Fibroblast of gingiva (primary cell): ENCODE measurements around the gene LDLRAD3.

Source experiments
- DNase-seq: peaks from one replicate; pipeline ENCODE4 v3.0.0-alpha.2; 2011; ENCODE audit warnings: low read depth

LDLRAD3 gene

DNA sequence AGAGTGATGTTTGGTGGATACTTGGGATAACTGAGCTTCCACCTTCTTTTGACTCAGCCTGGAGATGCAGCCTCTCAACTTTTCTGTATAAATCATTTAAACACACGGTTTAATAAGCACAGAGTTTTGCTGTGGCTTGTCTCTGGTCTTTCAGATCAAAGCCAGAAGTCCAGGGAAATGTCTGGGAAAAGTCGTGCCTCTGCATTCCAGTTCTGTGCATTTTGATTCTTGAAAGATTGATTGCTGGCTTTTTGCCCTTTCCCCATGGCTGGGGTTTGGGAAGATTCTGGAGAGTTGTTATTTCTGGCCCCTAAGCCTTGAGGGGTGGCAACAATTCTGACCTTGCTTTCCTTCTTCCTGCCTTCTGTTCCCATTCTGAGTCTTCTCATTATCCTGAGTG lies 191.2 kb downstream of the LDLRAD3 start:
- no peak for DNase-seq

DNA sequence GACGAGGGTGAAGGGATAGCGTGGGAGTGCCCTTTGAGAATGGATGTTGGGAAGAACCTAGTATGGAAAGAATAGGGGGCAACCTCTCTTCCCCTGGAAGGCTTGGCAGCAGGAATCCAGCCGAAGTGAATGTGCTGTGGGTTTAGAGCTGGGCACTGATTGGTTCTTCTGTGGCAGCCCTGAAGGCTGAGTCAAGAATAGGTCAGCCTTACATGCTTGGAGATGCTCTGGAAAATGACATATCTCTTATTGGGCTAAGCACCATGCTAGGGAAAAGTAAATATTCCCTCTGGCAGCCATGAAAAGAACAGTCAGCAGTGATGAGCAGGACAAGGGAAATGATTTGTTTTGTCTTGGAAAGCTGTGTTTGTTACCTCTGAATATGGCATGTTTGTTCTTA lies 195.9 kb downstream of the LDLRAD3 start:
- DNase-seq: no peak

DNA sequence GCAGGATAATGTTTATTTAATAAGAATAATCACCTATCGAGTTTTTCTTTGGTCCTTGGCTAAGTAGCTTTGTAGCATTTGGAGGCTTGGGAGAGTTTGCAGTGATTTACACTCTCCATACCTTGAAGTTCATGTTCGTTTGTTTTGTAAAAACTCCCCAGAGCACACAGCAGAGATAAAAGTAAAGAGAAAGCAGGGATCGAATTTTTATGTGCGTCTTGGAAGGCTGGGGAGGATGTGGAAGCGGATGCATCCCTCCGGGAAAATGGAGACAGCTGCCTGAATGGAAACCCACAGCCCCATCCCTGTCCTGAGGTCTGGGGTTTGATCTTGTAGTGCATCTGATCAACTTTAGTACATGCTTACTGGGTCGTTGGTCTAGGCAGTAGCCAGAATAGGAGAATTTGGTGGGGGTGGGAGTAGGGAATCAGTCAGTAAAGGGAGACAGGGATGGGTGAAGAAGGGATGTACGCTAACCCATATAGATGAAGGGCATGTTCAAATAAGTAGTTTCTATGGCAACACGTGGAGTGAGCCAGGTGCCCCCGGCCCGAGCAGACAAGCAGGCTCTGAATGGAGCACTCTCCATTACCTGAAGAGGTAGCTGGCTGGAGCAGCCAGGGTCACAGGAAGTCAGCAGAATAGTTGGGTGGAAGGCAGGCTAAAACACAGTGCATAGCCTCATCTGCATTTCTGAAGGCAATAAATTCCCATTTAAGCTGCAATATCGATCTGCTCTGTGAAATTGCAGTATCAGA lies 197.5 kb downstream of the LDLRAD3 start:
- DNase-seq: no peak

GRCh38 chr11:36141956-36142355 lies 198.1 kb downstream of the LDLRAD3 start:
- DNase-seq: no peak

DNA sequence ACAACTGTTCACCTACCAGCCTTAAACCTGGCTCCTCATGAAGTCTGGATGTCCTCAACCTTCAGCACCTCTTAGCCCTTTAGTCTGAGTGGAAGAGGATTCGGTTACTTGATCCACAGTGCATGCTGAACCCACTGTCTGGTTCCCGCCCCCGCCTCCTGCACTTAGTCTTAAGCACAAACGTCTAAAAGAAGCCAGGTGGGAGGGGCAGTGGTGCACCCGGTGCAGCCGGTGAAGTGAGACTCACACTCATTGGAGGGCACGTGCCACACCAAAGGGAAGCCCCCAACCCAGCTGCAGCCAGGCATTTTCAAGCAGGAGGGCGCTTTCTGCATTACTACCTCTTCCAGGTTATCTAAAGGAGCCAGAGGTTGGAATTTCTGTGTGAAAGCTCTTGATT lies 198.6 kb downstream of the LDLRAD3 start:
- no peak for DNase-seq

DNA sequence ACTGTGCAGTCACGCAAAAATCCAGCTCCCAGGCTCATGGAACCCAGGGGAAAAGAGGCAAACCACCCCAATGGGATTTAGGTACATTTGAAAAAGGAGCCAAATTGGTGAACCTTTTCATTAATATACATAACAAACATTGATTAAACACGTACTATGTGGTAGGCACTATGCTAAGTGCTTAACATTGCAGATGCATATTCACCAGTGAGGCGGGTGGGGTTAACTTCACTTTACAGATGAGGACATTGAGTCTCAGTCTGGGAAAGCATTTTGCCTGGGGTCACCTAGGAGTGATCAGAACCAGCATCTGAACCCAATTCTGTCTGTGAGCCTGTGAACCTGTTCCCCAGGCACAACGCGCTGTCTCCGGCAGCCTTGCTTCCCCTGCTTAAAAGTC lies 199.0 kb downstream of the LDLRAD3 start:
- DNase-seq: no peak

GRCh38 chr11:36146437-36146836 lies 202.6 kb downstream of the LDLRAD3 start:
- no peak for DNase-seq

DNA sequence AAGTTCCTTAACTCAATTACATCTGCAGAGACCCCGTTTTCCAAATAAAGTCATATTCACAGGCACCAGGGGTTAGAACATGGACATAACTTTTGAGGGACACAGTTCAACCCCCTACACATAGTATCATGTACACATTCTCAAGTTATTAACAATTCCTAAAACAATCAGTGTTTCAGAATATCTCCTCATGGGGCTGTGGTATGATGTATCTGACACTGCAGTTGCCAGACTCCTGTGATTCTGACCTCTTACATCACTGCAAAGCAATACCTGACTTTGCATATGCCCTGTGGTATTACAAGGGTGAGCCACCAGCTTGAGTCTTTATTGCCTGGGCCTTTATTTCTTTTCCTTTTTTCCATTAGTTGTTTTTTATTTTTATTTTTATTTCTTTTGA lies 203.6 kb downstream of the LDLRAD3 start:
- no peak for DNase-seq

GRCh38 chr11:36148701-36149100 lies 204.8 kb downstream of the LDLRAD3 start:
- no peak for DNase-seq

- DNase-seq: peak; percentile 89
Observed at GRCh38 chr11:36149538-36150242, 205.8 kb downstream of the LDLRAD3 start.

- peak; percentile 10 for DNase-seq
Observed at GRCh38 chr11:36150986-36151385, 207.1 kb downstream of the LDLRAD3 start.

DNA sequence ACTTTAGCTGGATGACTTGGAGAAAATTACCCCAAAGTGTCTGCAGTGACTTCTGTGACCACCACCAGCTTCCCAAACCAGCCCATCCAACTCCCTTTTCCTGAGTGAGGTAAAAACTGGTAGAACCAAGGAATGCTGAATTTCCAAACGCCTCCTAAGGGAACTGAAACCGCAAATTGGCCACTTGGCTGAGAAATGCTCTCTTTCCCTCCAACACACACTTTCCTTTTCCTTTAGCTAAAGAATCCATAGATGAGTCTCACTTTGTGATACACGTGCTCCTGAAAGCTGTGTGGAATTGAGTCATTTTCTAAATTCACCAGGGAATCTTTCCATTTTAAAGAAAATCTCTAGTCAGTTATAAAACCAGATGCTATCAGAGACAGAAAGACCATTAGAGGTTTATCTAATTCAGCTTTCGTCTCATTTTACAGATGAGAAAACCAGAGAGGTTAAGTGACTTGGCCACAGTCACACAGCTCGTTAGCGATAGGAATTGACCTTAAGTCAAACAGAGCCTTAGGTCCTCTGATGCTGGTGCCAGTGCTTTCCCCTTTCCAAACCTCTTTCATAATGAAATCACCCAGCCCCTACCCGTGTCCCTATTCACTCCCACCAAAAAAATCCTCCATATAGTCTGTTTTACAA lies 208.2 kb downstream of the LDLRAD3 start:
- DNase-seq: no peak

DNA sequence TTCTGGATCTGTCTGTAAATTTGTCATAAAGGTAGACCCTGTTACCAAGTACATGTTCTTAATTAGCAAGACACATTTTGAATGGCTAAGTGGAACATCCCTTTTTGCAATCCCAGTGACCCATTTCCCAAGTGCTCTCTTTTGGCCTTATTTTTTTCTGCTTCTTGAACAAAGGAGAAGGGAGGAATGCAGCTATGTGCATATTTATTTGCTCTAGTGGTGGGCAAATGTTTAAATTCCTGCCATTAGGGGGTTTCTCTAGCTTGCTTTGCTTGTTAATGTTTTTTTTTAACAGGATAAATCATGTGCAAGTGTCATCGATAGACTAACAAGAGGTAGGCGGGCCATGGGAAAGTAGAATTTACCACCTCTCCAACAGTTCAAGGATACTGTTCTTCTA lies 209.7 kb downstream of the LDLRAD3 start:
- peak; percentile 62 for DNase-seq

DNA sequence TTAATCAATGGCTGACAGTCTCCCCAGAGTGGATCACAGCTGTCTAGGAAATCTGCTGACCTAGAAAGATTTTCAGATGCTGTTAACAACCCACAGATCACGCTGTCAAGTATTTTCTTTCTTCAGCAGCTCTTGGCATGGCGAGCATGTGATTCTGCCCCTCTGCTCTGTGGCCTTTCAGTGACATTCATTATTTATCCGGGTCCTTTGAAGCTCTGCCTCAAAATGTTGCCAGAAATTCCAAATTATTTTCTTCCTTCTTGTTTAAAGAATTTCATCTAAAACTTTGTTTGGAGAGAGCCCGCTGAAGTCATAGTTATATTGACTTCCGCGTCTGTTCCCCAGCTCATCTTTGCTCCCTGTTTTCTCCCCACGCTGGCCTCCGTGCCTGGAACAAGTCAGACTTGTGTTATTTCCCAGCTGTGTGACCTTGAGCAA lies 211.3 kb downstream of the LDLRAD3 start:
- no peak for DNase-seq

DNA sequence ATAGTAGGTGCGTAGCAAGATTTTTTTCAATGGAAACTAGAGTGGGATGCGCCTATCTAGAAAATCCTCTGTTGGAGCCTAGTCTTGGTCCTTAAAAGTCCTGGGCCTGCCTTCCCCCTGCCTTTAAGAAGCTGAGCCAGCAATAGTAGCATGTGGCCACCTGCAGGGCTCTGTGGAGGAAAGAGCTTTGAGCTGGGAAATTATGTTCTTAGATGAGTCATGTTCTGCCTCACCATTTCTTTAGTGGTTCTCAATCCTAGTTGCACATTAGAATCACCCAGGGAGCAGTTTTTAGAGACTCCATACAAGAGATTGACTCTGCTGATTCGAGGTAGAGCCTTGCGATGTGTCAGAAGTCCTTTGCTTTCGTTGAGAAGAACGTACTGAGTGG lies 211.9 kb downstream of the LDLRAD3 start:
- no peak for DNase-seq

GRCh38 chr11:36156161-36156816 lies 212.4 kb downstream of the LDLRAD3 start:
- peak; percentile 16 for DNase-seq

GRCh38 chr11:36156817-36157519 lies 213.1 kb downstream of the LDLRAD3 start:
- no peak for DNase-seq

- no peak for DNase-seq
Observed at GRCh38 chr11:36160091-36160490, 216.2 kb downstream of the LDLRAD3 start.

DNA sequence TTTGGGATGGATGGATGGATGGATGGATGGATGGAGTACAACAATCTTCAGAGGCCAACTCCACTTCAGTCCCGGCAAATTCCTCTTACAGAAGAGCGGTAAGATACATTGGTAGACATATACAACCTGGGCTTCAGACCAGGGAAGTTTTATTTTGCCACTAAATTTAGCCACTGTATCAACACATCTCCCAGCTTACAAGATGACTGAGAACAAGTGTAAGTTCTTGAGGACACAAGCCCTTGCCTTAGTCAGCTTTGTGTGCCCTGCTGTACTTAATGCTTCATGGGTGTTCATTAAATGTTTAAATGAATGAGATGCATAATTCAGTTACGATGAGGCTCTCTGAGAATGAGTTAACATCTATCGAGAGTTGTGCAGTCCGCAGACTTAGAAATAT lies 217.7 kb downstream of the LDLRAD3 start:
- DNase-seq: no peak

DNA sequence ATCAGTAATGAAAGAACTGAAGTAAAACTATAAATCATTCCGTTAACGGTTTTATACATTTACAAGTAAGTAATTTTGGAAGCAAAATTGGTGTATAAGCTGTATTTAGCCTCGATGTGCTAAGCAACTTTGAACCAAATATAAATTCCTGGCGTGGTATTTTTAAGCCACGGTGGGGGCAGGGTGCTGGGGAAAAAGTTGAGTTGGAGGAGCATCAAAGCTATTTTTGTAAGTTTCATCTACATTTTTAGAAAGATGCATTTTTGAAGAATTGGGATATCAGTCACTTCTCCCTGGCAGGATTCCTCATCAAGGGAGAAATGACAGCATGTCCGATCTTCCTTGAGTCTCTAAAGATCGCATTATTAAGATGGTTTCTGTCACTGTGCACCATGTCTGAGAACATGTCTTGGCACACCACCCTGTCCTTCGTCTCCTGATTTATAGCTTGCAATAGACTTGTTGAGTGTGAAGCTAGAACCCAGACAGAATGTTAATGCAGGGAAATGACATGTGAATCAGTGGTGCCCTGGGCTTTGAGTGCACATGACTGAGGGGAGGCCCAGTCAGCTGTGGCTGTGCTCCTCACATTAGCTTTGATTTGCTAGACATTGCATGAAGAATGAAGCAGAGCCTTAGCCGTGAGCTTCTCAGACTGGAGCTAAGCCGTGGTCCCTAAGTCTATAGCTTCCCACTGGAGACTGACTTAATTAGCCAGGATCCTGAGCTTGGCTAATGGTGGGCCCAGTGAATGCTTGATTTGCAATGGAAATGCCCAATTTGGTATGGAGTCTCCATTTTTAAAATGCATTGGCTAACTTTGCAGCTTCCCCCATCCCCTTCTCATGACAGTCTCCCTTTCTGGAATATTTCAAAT lies 218.4 kb downstream of the LDLRAD3 start:
- DNase-seq: no peak

- DNase-seq: no peak
Observed at GRCh38 chr11:36162883-36163434, 219.1 kb downstream of the LDLRAD3 start.
